ENCODE data around the gene GLDN.

- no peak for TF ChIP-seq POLR2AphosphoS5 (IDR thresholded peaks at IDR 0.05; ENCODE audit: low read depth, low read length)
- TF ChIP-seq CTCF (IDR thresholded peaks at IDR 0.05): no peak
- no peak for TF ChIP-seq SIN3A (IDR thresholded peaks at IDR 0.05; ENCODE audit: borderline replicate concordance, insufficient read depth, low read depth, low read length)
- TF ChIP-seq, protein P1, sequence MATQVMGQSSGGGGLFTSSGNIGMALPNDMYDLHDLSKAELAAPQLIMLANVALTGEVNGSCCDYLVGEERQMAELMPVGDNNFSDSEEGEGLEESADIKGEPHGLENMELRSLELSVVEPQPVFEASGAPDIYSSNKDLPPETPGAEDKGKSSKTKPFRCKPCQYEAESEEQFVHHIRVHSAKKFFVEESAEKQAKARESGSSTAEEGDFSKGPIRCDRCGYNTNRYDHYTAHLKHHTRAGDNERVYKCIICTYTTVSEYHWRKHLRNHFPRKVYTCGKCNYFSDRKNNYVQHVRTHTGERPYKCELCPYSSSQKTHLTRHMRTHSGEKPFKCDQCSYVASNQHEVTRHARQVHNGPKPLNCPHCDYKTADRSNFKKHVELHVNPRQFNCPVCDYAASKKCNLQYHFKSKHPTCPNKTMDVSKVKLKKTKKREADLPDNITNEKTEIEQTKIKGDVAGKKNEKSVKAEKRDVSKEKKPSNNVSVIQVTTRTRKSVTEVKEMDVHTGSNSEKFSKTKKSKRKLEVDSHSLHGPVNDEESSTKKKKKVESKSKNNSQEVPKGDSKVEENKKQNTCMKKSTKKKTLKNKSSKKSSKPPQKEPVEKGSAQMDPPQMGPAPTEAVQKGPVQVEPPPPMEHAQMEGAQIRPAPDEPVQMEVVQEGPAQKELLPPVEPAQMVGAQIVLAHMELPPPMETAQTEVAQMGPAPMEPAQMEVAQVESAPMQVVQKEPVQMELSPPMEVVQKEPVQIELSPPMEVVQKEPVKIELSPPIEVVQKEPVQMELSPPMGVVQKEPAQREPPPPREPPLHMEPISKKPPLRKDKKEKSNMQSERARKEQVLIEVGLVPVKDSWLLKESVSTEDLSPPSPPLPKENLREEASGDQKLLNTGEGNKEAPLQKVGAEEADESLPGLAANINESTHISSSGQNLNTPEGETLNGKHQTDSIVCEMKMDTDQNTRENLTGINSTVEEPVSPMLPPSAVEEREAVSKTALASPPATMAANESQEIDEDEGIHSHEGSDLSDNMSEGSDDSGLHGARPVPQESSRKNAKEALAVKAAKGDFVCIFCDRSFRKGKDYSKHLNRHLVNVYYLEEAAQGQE (IDR thresholded peaks at IDR 0.05; ENCODE audit: insufficient read depth in 1 of 2, low read depth in 2 of 2, low read length in 1 of 2): no peak
These were observed 26.8 kb upstream of the GLDN start for GRCh38 chr15:51314391-51315337.
